Inflammatory macrophage treated with lipopolysaccharide for 4 hours (primary cell): Measurements from ENCODE around the gene LMAN2.

ENCODE experiments used
- DNase-seq: peaks from one replicate; pipeline ENCODE4 v3.0.0-alpha.2; 2020

Gene LMAN2, protein sequence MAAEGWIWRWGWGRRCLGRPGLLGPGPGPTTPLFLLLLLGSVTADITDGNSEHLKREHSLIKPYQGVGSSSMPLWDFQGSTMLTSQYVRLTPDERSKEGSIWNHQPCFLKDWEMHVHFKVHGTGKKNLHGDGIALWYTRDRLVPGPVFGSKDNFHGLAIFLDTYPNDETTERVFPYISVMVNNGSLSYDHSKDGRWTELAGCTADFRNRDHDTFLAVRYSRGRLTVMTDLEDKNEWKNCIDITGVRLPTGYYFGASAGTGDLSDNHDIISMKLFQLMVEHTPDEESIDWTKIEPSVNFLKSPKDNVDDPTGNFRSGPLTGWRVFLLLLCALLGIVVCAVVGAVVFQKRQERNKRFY

DNA sequence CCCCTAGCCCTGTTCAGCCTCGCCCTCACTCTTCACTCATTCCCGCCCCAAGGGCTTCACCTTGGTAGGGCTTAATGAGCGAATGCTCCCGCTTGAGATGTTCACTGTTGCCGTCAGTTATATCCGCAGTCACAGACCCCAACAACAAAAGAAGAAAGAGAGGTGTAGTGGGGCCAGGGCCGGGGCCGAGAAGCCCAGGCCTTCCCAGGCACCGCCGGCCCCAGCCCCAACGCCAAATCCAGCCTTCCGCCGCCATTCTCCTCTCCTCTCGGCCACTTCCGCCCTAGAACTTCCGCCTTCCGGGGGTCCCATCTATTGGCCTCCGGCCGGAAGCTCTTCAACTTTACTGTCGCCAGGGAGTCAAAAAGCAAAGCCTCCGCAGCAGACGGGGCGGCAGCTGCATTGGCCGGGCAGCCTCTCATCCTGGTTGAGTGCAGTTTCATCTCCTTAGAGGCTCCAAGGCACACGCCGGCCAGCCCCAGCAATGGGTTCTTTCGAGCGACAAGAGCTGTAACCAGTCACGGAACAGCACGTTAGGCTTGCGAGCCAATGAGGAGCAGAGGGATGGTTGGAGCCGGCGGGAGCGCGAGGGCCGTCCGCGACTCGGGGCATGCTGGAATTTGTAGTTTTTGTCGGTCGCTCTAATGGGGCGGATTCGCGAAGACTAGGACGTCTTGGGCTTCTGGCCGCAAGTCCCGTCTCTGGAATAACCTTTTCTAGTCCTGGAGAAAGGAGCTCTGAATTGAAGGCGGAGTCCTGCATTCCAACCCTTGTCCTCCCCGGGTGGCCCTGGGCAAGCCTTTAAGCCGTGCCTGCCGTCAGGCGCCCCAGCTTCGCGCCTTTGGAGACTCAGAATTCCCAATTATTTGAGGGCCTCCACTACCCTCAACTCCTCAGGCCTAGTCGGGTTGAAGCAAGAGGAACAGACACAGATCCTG is at the start of gene LMAN2:
TSS of gene LMAN2 (minus strand) at position 277 of the 938 bp plus-strand sequence. CDS start at position 256, 21 bp downstream.
- DNase-seq = peak; percentile 96

DNA sequence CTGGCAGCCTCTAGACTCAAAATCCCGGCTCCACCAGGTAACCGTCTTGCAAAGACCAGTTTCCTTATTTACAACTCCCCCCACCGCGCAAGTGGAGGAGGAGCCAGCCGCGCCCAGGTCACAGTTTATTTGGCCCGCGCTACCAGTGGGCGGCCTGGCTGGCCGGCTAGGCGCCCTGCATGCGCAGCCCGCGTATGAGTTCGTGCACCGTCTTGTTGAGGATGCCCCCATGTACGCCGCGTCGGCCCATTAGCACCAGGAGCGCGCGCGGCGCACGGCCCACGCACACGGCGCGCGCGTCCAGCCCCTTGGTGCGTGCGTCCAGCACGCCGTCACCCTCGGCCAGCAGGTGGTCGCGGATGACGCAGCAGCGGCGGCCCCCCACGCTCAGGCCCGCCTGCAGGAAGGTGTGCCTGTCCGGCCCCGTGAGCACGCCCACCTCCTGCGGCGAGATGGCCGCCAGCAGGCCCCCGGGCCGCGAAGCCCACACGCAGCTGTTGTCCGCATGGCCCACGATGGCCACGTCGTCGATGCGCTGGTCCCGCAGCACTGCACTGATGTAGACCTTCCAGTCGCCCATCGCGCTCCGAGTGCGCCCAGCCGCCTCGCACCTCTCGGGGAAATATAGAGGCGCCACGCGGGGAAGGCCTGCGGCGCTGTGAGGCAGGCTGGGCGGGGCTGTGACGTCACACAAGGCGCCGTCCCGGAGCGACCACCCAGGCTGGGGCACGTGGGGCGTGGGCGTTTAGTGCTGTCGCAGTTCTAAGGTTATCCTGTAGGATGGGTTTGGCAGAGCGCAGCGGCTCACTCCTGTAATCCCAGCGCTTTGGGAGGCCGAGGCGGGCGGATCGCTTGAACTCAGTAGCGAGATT is 48.8 kb upstream of the LMAN2 start, which contains the start of gene PFN3:
TSS of gene PFN3 (minus strand) at position 665 of the 872 bp plus-strand sequence. CDS start at position 580, 85 bp downstream.
- no peak for DNase-seq

DNA sequence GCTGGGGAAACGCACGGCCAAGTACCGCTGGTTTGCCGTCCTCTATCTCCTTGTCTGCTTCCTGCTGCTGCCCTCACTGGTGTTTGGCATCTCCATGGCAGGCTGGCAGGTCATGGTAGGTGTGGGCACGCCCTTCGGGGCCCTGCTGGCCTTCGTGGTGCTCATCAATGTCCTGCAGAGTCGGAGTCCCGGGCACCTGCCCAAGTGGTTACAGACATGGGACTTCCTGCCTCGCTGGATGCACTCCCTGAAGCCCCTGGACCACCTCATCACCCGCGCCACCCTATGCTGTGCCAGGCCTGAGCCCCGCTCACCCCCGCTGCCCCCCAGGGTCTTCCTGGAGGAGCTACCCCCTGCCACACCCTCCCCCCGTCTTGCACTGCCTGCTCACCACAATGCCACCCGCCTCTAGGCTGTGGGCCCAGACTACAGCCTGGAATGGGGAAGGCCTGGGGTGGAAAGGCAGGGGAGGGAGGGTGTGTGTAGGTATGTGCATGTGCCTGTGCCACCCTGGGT is 46.5 kb upstream of the LMAN2 start:
- DNase-seq = no peak

DNA sequence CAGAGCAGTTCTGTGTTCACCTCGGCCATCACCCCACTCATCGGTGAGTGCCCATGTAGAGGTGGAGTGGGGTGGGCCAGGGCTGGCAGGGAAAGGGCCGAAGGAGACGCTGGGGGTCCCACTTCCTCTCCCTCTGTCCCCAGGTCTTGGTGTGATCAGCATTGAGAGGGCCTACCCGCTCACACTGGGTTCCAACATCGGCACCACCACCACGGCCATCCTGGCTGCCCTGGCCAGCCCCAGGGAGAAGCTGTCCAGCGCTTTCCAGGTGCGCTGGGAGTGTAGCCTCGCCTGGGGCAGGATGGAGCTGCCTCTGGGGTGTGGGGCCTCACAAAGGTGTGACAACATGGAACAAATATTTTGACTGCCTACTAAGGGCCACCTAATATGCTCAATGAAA is 45.3 kb upstream of the LMAN2 start:
- DNase-seq = no peak

DNA sequence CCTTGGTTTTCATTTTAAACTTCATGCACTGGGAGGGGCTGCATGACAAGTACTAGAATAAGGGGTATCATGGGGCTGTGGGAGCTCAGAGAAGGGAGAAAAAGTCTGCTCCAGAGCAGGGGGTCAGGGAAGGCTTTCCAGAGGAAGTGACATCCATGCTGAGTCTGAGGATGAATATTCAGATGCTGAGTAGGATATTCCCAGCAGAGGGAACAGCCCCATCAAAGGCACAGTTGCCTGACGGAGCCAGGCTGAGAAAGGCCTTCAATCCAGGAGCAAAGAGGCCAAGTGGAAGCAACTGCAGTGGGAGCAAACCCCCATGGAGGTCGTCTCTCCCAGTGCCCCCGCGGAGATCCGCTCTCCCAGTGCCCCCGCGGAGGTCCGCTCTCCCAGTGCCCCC is 44.6 kb upstream of the LMAN2 start:
- DNase-seq = no peak

DNA sequence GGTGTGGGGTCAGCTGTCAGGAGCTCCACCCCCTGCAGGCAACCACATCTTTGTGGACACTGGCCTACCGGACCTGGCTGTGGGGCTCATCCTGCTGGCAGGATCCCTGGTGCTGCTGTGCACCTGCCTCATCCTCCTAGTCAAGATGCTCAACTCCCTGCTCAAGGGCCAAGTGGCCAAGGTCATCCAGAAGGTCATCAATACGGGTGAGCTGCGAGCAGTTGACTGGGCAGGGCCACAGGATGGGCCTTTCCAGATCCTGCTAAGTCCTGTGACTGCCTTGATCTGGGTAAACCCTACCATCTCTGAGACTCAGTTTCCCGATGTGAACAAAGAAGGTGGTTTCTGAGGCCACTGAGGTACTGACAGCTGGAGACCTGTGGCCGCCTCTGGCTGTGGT is 42.5 kb upstream of the LMAN2 start:
- no peak for DNase-seq

DNA sequence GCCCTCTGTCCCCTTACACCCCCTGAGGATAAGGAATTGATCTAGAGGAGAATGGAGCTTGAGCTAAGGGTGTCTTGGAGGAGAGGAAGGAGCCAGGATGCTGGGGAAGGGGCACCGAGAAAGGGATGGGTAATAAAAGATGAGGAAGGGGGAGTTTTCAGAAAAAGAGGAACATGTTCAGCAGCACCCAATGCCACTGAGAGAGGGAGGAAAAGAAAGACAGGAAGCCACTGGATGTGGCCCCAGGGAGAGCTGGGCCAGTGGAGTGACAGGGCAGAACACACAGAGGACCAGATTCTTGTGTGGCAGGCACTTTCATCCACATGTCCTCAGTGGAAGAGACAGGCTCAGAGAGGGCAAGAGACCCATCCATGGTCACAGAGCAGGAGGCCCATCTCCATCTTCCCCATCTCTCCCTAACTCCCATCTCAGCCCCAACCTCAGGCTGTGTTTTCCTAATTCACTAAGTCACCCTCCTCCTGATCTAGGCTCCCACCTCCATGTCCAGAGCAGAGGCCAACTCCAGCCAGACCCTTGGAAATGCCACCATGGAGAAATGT is 41.8 kb upstream of the LMAN2 start:
- peak; percentile 15 for DNase-seq

DNA sequence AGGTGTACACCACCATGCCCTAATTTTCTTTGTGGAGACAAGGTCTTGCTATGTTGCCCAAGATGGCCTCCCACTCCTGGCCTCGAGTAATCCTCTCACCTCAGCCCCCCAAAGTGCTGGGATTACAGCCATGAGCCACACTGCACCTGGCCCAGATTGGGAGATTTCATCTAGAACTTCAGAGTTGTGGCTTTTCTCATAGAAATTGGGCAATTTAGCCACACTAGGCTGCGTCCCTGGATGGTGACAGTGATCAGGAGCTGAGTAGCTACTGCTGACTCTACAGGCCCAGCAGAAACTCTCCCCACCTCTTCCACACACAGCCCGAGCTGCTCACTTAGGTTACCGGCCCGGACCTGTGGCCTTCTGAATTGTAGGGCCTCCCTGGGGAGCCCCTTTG is 41.3 kb upstream of the LMAN2 start:
- no peak for DNase-seq

DNA sequence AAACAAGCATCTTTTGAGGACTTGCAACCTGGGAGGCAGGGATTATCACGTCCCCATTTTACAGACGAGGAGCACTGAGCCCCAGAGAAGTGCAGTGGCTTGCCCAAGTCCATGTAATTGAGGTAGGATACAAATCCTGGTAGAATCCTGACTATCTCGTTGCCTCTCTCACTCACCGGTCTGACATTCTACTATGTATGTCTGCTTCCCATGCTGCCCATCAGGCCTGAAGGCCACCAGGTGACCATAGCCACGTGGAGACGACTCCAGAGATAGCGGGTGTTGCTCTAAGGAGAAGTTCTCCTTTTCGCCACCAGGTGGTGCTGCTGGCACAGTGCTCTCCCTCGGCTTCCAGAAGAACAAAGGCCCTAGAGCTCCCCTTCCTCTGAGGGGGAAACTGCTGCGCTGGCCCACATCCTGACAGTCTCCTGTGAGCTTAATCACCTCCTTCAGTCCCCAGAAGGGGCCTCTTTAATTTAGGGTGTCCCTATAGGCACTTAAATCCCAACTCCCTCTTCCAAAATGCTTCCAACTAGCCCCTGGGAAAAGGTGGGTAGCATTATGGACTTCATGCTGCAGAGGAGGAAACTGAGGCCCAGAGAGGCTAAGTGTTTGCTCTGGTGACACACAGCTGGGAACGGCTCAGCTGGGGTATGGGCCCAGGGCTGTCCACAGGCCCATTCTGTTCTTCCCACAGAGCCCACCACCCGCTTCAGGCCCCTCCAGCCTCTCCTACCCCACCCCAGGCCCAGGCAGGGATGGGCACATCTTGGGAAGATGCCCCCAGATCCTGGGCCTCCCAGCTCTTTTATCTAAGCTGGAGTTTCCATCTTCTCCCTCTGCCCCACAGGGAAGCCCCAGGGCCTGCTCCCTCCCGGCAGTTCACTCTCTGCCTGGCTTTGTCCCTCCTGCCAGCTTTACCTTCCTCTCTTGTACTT is 39.2 kb upstream of the LMAN2 start:
- peak; percentile 73 for DNase-seq

DNA sequence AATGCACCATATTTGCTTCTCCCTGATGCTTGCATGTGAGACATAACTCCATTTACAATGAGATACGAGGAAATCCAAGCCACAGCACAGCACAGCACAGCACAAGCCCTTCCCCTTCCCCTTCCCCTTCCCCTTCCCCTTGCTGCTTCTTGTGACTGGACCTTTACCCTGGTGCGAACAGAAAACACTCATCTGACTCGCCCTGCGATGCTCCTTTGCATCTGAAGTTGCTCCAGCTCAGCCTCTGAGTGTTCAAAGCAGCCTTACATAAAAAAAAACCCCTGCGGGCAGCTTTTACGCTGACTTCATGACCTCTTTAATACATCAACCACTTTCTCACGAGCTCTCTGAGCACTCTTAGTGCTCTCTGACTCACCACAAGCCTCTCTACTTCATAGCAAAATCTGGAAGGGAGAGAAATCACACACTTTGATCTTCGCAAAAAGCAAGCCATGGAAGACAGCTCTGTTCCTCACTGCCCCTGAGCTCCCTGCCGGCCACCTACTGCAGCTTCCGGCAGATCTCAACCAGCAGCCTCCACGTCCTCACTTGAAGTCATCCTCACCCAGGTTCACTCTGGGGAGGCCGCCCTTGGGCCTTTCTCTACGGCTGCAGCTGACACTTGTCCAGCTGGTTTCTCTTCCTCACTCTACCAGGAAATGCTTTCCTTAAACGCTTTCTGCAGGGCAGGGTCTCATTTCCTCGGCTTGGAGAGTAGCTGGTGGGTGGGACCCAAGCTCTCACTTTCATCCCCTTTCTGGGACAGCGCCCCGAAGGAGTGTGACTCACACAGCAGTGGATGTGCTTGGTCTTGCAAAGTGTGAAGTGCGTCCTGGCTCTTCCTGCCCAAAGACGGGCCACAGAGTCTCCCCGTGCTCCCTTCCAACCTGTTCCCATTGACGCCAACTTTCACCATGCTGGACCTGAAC is 38.0 kb upstream of the LMAN2 start:
- DNase-seq = peak; percentile 90

DNA sequence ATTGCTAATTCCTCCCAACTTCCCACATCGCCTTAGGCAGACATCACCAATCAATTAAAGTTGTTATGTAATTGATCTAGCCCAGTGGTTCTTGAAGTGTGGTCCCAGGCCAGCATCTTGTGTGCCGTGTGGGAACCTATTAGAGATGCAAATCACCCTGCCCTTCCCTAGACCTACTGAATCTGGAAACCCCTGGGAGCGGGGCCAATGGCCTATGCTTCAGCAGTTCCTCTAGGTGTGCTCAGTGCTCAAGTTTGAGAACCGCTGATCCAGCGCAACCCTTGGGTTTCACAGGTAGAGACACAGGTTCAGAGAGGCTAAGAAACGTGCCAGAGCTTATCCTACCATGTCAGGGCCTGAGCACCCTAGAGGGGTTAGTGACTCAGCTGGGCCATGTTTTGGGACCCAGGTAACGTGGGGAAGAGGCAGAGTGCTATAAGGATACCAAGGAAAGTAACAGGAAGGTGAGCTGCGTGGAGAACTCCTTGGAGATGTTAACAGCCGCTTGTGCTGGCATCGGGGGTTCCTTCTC is 37.1 kb upstream of the LMAN2 start:
- DNase-seq = no peak

DNA sequence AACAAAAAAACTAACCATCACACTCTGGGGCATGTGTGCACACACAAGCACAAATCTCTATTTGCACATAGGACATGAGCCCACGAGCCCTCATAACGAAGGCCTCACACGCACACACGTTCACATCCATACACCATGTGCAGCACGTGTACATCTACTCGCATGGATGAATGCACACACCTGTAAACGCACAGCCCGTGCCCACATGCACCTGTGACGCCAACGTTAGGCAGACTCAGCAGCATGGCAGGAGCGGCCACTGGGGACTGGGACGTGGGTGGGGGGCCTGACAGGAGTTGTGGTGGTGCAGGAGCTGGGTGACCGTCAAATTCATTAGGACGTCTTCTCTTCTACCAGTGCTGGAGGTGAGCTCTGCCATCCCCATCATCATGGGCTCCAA is 35.9 kb upstream of the LMAN2 start:
- no peak for DNase-seq

DNA sequence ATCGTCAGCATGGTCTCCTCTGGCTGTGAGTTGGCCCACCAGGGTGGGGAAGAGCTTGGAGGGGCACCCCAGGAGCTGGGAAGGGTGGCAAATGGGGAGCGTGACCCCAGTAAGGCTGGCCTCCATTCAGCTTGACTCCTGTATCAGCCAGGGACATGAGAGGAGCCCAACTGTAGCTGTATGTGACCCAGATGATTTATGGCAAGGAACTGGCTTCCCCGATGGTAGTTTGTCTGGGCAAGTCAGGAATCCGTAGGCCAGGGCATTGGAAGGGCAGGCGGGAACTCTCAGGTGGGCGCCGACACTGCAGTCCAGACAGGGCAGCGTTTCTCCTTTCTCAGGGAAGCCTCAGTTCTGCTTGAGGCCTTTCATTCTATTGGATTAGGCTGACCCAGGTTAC is 35.1 kb upstream of the LMAN2 start:
- DNase-seq = no peak

DNA sequence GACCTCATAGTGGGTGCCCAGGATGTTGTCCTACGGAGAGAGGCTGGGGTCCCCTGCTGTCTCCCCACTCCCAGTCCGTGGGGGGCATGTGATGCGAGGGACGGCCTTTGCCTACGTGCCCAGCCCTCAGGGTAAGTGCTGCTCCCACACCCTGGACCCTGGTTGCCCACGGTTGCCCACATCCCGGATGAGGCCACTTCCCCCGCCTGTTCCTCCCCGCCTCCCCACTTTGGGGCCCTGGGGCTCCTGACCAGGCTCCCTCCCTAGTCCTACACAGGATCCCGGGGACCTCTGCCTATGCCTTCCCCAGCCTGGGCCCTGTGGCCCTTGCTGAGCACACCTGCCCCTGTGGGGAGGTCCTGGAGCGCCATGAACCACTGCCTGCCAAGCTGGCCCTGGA is 34.3 kb upstream of the LMAN2 start:
- no peak for DNase-seq

DNA sequence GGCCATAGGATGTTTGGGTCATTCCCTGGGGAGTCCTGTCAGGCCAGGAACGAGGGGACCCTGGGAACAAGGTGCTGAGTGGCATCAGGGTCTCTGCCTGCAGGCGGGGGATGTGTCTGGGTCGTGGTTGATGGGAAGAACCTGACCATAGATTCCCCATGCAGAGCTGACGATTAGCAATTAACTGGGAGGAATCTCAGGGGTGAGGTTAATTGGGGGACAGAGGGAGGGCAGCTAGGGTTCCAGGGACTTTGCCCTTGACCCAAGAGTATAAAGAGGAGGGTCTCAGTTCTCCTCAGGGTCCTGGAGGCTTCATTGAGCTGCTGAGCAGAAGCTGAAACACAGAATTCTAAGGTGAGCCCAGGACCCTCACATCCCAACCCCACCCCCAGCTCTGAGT is 32.7 kb upstream of the LMAN2 start, which contains the start of gene SLC34A1:
TSS of gene SLC34A1 (plus strand) at position 301 of the 400 bp plus-strand sequence. CDS start 1,308 bp downstream, outside the sequence.
- DNase-seq = no peak

DNA sequence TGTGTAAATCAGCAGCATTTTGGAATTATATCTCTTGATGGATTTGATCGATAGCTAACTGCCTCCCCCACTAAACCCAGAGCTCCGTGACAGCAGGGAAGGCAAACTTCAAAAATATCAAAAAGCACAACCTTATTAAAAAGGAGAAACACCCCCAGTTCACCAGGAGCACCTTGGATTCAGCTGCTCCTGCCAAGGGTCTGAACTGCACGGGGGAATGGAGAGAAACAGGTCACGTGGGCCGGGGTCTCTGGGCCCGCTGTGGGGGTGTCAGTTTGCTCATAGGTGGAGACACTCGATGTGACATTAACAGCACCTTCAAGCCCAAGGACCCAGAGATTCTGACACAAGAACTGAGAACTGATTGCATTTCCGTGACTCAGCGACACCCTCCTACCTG is 31.7 kb upstream of the LMAN2 start:
- no peak for DNase-seq

DNA sequence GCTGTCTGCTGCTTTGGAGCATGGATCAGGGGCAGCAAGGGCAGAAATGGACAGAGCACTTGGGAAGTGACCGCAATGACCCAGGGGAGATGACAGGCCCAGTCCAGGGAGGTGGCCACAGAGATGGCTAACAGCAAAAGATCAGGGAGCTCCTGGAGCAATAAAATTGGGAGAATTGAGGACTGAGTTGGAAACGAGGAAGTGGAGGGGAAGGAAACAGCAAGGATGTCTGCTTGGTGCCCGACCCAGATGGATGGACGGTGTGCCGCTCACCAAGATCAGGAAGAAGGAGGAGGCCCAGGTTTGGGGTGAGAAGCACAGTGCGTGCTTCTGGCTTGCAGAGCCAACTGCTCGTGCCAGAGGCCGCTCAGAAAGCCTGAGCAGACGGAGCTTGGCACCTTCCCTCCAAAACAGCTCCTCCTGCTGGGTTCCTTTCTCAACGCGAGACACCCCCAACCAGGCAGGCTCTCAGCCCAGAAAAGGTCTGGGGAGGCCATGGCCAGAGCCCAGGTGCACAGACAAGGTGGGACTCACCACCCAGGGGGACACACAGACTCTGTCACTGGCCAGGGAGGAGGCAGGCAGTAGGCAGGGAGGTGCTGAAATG is 31.1 kb upstream of the LMAN2 start:
- no peak for DNase-seq

DNA sequence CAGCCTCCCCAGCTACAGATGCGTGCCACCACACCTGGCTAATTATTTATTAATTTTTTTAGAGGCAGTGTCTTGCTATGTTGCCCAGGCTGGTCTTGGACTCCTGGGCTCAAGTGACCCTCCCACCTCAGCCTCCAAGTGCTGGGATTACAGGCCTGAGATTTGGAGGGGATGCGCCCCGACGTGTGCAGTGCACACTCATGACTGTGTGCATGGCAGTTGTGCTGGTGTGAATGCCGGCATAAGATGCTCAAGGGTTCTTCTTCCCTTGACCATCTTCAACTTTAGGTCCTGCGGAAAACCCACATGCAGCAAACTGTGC is 29.3 kb upstream of the LMAN2 start:
- DNase-seq = no peak
